ENCODE data around the gene IMPDH2.
A peak's percentile ranks its signal among the peaks of the same experiment; 100 is the strongest.
"Not testable (repeated sequence)": the region's sequence is repeated elsewhere in the genome, so short reads cannot be mapped to it uniquely, and the experiment has no call there.

IMPDH2 gene

DNA sequence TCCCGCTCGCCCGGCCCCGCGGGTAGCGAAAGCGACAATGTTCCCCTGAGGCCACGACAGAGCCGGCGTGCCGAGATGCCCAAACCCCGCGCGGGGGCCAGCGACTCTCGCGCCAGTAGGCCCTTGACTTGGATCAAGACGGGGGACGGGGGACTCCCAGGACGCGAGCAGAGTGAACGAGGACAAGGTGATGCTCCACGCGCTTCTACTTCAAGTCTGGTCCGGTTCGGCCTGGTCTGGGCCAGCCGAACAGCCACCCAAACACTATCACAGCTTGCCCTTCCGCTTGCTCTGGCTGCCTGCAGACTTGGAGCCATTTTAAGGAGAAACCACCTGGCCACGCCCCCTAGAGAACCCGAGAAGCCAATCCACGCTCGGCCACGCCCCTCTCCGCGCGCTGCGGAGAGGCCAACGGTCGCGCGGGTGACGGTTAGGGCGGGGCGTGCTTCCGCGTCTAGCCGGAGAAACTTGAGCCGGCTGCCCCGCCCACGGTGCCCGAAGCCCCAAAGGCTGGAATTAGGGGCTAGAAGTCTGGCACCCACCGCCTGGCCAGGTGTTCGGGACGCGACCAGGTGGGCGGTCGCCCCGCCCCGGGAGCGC lies 7.9 kb downstream of the IMPDH2 start:
- DNase-seq (ENCODE audit: low read depth) = peak; percentile 94

DNA sequence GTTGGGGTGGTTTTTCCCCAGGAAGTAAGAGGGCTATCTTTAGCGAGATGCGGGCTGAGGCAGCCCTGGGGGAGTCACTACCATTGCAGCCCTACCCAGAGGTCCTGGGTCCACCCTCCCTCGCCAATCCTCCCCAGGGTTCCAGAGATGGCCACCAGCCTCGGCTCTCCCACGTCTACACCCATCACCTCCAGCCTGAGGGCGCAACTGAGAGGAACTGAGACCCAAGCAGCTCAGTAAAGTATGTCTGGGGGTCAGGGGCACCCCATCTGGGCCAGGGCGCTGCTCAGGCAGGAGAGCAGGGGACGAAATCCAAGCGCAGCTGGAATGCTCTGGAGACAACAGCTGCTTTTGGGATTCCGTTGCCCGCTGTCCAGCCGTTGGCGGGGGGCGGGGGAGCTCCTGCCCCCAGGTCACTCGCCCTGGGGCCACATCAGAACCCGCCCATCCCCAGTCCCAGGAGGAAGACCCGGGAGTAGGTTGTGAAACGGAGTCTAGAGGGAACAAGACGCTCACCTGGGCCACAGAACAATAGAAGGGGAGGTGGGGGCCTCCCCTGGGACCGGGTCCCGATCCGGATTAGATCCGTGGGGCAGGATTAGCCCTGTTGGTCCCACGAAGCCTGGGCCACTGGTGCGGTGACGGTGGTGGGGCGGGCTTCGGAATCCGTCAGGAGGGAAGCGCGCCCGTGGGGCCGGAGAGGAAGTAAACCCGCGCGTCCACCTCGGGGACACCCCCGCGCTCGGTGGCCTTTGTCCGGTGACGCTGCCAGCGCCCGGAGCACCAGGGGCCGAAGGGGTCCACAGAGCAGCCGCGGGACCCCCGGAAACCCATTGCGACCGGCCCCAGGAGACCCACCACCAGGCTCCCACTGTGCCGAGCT lies 8.6 kb downstream of the IMPDH2 start:
- DNase-seq (ENCODE audit: low read depth) = no peak

DNA sequence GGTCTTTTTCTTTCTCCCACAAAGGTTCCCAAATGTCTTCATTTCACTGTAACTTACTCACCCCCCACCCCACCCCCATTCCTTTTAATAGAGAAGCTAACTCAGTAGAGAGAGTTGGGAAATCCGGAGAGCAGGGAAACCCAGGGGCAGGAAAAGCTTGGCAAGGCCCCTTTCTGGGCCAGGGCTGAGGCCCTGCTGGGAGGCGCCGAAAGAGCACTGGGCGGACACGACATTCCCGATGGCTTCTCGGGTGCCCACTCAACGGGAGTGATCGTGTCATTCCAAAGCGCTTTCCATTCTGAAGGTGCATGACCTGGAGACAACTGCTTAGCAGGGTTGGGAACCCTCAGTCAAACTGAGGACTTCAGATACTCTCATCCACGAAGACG lies 9.3 kb downstream of the IMPDH2 start:
- DNase-seq (ENCODE audit: low read depth) = no peak

DNA sequence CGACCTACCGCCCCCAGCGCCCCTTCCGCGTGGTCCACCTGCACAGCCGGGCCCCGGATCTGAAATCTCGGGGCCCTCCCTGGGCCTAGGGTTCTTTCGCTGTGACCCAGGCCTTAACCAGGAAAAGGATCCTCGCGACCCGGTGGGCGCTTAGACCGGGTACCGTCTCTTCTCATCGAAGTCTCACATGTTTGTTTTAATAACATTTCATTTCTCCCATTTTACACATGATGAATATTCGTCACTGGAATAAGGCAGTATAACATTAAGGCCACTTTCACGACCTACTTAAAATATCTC lies 10.5 kb downstream of the IMPDH2 start:
- no peak for DNase-seq (ENCODE audit: low read depth)

DNA sequence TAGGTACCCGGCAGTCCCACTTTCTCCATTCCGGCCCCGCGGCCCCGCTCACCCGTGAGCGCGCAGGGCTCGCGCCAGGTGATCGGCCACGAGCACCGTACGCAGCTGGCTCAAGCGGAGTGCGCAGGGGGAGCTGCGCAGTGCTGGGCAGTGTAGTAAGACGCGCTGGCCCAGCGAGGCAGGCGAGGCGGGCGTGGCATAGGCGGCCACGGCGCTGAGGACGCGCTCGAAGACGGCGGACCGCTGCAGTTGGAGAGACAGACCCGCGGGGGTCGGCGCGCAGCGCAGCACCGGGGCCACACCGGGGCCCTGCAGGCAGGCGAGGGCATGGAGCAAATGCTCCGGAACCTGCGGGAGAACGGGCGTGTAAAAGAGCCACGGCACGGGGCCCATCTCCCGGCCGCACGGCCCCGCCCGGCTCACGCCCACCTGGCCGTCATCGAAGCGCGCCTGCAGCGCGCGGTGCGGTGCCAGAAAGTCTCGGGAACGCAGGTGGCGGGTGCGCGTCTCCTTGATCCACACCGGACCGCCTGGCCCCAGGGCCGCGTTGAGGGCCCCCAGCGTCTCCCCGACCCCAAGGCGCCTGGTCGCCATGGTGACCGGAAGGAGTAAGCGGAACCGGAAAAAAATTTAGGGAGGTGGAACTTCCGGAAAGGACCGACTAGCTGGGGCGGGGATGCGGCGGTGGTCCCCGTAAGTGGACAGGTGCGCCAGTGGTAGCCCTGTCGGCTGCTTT lies 11.1 kb downstream of the IMPDH2 start, which contains the start of gene DALRD3:
Gene DALRD3, minus strand, starts transcription at position 610 of the 736 bp plus-strand sequence. Its CDS starts 16 bp downstream, at position 594.
- DNase-seq (ENCODE audit: low read depth) = no peak

DNA sequence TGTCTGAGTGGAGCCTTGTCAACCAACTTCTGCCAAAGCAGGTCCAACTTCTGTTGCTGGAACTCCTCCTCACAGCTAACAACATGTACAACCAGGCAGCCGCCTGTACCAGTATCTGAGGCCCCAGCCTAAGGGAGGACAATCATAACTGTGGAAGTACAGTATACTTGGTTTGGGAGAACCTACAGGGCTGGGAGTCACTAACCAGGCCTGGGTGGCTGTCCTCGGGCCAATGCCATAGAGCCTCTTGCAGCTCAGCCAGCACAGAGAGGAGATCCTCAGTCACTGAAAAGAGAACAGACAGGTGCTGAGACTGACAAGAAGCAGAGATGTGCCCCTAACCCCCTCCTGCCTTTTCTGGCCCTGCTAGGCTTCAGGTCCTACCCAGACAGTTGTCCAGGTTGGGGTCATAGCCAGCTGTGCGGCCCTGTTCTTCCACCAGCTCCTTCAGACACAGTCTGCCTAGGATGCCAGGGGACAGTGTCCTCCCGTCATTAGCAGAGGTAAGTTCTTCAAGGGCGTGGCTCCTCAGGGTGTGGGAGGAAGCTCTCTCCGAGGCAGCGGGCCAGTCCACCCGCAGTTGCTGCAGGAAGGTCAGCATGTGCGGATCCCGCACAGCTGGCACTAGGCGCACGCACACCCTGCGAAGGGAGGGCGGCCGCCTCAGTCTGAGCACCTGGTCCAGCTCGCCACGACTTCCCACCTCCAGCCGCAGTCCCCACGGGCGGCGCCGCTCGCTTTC lies 11.8 kb downstream of the IMPDH2 start:
- DNase-seq (ENCODE audit: low read depth) = no peak

DNA sequence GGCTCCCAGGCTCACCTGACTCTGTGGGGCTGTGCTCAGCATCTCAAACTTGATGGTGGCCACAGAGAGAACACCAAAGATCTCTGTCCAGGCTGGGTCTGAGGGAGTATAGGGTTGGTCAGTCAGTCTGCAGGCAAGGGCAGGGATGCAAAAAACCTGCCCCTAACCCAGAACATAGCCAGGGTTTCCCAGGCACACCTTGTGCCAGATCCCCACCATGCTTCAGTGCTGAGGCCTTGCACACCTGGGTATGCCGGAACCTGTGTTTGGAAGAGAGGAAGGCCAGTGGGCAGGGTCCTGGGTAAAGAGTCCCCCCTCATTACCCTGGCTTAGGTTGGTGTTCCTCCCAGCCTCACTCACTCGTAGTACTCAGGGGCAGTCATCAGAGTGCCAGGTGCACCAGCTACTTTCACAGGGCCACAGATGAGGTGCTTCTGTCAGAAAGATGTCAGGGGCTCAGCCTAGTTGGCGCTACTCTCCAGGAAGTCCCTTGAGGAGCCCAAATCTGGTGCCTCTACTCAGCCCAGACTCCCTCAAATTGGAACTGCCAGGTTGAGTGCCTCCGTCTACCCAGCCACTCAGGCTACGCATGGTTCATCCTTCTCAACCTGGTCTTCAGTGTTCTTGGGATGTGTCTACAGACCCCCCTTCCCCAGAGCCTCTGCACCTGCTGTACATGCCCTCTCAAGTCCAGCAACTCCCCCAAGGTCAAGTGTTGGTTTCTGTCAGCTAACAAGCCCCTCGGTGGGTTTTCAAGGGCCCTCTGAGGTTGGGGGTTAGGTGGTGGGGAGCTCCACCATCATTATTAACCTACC lies 12.6 kb downstream of the IMPDH2 start:
- no peak for DNase-seq (ENCODE audit: low read depth)

DNA sequence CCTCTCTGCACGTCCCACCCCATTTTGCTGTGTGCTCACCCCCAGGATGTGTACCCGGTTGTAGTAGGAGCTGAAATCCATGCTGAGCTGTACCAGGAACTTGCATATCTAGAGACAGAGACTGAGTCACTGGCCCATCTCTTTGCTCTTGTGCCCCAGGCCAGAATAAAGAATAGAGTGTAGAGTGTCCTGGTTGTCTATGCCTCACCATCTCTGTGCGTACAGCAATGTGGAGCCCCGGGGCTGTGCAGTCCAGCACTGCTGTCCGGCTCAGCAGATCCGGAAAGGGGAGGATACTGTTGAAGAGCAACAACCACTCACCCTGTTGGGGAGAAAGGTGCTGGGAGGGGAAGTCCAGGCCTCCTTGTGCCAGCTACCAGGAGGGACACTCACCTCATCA lies 13.4 kb downstream of the IMPDH2 start:
- DNase-seq (ENCODE audit: low read depth) = no peak

DNA sequence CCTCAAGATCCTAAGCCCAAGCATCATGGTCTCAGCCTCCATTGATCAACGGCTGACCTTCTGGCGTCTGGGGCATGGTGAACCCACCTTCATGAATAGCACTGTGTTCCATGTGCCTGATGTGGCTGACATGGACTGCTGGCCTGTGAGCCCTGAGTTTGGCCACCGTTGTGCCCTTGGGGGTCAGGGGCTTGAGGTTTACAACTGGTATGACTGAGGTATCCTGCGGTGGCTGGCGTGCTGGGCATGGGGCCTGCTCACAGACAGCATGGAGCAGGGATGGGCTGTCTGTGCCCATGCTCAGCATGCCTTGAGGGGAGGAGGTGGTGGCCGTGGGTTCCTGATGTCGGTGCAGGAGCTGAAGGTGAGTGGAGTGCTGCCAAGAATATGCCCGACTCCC lies 14.1 kb downstream of the IMPDH2 start:
- no peak for DNase-seq (ENCODE audit: low read depth)

DNA sequence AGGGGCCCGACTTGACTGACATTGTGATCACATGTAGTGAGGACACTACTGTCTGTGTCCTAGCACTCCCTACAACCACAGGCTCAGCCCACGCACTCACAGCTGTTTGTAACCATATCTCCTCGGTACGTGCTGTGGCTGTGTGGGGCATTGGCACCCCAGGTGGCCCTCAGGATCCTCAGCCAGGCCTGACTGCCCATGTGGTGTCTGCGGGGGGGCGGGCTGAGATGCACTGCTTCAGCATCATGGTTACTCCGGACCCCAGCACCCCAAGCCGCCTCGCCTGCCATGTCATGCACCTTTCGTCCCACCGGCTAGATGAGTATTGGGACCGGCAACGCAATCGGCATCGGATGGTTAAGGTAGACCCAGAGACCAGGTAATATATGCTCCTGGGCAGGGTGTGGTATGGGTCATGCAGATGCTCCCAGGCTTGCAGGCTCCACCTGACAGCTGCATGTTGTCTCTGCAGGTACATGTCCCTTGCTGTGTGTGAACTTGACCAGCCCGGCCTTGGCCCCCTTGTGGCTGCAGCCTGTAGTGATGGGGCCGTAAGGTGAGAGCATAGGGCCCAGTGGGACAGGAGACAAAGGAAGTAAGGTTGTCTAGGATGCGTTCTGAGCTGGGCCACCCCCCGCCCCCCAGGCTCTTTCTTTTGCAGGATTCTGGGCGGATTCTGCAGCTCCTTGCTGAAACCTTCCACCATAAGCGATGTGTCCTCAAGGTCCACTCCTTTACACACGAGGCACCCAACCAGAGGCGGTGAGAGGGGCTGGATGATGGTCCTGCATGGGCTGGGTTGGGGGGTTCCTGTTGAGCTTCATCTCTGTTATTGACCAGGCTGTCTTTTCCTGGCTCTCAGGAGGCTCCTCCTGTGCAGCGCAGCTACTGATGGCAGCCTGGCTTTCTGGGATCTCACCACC lies 15.2 kb downstream of the IMPDH2 start:
- DNase-seq (ENCODE audit: low read depth) = no peak

DNA sequence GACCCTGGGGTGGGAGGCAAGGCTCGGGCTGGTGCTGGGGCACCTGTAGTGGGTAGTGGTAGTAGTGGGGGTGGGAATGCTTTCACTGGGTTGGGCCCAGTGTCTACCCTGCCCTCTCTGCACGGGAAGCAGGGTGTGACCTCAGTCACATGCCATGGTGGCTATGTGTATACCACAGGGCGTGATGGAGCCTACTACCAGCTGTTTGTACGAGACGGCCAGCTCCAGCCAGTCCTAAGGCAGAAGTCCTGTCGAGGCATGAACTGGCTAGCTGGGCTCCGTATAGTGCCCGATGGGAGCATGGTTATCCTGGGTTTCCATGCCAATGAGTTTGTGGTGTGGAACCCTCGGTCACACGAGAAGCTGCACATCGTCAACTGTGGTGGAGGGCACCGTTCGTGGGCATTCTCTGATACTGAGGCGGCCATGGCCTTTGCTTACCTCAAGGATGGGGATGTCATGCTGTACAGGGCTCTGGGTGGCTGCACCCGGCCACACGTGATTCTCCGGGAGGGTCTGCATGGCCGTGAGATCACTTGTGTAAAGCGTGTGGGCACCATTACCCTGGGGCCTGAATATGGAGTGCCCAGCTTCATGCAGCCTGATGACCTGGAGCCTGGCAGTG lies 16.0 kb downstream of the IMPDH2 start:
- no peak for DNase-seq (ENCODE audit: low read depth)

DNA sequence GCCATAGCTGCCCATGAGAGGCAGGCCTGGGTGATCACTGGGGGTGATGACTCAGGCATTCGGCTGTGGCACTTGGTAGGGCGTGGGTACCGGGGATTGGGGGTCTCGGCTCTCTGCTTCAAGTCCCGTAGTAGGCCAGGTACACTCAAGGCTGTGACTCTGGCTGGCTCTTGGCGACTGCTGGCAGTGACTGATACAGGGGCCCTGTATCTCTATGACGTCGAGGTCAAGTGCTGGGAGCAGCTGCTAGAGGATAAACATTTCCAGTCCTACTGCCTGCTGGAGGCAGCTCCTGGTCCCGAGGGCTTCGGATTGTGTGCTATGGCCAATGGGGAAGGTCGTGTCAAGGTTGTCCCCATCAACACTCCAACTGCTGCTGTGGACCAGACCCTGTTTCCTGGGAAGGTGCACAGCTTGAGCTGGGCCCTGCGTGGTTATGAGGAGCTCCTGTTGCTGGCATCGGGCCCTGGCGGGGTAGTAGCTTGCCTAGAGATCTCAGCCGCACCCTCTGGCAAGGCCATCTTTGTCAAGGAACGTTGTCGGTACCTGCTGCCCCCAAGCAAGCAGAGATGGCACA lies 16.7 kb downstream of the IMPDH2 start:
- DNase-seq (ENCODE audit: low read depth) = no peak

DNA sequence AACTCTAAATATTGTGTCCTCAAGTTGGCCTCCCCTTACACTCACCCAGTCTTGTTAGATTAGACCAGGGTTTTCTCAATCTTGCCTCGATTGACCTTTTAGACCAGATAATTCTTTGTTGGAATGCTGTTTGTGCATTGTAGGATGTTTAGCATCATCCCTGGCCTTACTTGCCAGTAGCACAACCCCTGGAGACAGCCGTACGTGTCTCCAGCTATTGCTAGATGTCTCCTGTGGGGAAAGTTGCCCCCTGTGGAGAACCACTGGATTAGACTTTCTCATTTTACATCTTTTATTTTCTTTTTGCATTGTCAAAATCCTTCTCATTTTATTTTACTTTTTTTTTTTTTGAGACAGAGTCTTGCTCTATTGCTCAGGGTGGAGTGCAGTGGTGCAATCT lies 19.8 kb downstream of the IMPDH2 start:
- no peak for DNase-seq (ENCODE audit: low read depth)

DNA sequence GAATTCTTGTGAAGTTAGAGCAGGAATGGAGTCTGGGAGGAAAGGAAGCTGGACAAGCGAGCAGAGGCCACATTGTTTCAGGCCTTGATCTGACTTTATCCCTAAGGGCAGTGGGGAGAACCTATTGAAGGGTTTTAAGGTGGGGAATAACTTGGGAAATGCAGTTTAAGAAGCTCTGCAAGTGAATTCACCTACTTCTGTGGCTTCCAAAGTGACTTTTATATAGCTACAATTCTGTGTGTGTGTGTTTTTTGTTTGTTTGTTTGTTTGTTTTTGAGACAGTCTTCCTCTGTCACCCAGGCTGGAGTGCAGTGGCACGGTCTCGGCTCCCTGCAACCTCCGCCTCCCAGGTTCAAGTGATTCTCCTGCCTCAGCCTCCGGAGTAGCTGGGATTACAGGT lies 20.6 kb downstream of the IMPDH2 start:
- not testable (repeated sequence) for DNase-seq (ENCODE audit: low read depth)

DNA sequence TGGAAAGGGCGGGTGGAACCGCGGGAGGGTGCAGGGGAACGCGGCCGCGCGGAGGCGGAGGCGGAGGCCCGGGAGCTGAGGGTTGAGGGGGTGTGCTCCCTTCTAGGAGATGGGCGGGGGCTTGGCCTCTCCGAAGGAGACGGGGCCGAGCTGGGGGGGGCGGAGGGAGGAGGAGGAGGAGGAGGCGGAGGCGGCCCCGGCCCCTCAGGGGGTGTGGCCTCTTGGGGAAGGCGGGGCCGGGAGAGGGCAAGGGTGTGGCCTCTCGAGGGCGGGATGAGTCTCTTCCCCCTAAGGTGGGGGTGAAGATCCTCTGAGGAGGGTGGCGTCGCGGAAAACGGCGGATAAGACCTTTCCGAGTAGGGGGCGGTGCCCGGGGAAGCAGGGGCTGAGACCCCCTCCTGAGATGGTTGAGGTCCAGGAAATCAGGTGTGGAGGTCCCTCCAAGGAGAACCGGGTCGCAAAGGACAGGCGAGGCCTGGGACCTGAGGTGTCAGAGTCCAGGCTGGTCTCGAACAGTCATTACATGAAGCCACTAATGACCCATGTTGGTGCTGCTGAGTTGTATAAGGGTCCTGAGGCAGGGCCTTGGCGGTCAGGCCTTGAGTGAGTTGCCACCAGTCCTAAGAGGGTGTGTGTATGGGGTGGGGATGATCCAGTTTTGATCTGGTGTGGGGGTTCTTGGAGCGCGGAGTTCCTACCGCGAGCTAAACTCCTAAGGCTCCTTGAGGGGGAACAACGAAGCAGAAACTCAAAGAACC lies 21.2 kb downstream of the IMPDH2 start:
- peak; percentile 58 for DNase-seq (ENCODE audit: low read depth)

DNA sequence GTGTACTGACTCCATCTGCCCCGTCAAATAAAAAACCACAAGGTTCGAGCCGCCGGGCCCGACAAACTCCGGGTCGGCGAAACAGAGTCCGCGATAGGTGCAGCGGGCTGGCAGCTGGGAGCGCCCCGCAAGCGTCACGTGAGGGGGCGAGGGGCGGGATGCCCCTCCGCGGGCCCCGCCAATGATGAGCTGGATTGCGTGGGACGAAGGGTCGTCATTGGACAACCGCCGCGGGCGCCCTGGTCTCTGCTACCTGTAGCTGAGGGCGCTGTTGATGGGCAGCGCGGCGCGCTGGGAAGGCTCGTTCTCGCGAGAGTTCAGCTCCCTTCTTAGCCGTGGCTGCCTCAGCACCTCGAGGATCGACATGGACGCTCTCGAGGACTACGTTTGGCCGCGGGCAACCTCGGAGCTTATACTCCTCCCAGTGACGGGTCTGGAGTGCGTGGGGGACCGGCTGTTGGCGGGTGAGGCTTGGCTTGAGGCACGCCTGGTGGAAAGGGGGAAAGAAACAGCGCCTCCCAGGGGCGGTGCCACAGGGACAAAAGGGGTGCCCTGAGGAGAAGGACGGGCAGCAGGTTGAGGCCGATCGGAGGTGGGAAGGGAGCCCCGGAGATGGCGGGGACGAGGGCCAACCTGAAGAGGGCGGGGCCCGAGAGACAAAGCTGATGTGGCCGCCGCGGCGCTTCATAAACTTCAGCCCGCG lies 22.0 kb downstream of the IMPDH2 start, which contains the start of gene WDR6:
Gene WDR6, plus strand, starts transcription at position 324 of the 703 bp plus-strand sequence. Its CDS starts 41 bp downstream, at position 365.
- peak; percentile 91 for DNase-seq (ENCODE audit: low read depth)

DNA sequence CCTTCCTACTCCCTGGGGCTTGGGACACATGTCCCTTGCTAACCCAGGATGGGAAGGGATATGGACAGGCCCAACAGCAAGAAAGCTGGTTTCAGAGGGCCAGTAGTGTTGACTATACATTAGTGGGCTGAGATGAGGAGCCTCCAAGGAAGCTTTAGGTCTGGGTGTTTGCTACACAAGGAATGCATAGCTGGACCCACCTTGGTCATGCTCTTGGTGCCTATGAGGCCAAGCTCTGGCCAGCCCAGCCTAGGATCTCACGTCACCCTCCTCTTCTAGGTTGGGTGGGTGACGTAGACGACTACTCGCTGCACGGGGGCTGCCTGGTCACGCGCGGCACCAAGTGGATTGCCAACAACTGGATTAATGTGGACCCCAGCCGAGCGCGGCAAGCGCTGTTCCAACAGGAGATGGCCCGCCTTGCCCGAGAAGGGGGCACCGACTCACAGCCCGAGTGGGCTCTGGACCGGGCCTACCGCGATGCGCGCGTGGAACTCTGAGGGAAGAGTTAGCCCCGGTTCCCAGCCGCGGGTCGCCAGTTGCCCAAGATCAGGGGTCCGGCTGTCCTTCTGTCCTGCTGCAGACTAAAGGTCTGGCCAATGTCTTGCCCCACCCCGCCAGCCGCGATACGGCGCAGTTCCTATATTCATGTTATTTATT lies 22.7 kb downstream of the IMPDH2 start:
- DNase-seq (ENCODE audit: low read depth) = no peak

Measured in HS-5 (cell line).